ENCODE results near the gene KCNJ9.

KCNJ9 gene

DNA sequence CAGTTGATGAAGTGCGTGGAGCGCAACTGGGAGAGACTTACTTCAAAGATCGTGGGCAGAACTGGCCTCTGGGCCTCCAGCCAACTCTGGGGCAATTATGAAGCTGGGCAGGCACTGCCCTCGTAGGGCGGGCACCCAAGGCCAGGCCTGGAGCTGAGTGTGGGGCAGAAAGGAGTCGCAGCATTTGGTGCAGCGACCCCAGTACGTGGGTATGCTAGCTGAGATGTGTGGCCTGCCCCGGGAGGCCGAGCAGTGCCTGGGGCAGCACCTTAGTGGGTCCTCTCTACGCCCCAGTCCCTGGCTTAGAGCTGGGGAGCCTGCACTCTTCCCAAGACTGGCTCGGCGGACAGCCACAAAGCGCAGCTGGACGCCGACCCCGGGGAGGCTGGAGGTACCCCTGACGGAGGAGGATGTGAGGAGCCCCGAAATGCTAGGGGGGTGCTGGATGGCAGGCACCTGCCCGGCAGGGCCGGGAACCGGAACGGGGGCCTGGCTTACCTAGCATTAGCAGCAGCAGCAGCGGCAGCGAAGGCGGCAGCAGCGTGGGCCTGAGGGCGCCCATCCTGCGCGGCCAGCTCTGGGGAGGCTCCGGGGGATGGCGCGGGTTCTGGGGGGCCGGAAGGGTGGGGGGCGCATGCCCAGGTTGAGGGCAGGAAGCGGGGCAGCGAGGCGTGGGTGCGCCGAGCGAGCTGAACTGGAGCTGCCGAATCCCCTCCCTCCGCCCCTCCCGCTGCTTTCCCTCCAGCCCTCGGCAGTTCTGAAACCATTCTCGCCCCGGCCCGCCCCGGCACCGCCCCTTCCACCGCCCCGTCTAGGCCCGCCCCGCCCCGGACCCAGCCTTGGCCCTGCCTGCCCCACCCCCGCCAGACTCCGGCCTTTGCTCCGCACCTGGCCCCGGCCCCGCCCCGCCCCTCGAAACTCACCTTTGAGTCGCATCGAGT is 16.8 kb downstream of the KCNJ9 start, which contains the start of gene IGSF8:
TSS of gene IGSF8 (minus strand) at position 709 of the 941 bp plus-strand sequence. CDS start at position 562, 147 bp downstream.
- Histone ChIP-seq H3K14ac (ENCODE audit: low read length) (no peak within 1 kb of the TSS), H3K18ac (ENCODE audit: low read length) (peak within 1 kb of the TSS; percentile 92), H4K8ac (ENCODE audit: low read depth, low read length) (no peak within 1 kb of the TSS), H3K27ac (replicated peaks; ENCODE audit: low read length) (no peak within 1 kb of the TSS), H3K4me1 (ENCODE audit: control insufficient read depth in 2 of 2, insufficient read depth in 1 of 2, low read depth in 1 of 2, low read length in 2 of 2) (peaks cover 29 to 46% of the 10 kb centered on the region in 2 donors), H4K91ac (ENCODE audit: low read depth, low read length, poor library complexity) (no peak within 1 kb of the TSS), H2BK5ac (ENCODE audit: low read length) (no peak within 1 kb of the TSS), H3K27me3 (ENCODE audit: control insufficient read depth in 3 of 3, insufficient read depth in 3 of 3, low read depth in 1 of 3, low read length in 3 of 3) (no peaks in the 10 kb centered on the region), H2AFZ (ENCODE audit: low read length) (peak within 1 kb of the TSS; percentile 94), H3K4me3 (ENCODE audit: low read length in 2 of 2) (peak within 1 kb of the TSS; percentile 59 to 84), H3K36me3 (replicated peaks in 1 of 2; ENCODE audit: control insufficient read depth in 2 of 2, insufficient read depth in 2 of 2, low read length in 2 of 2) (peaks cover 0 to 8% of the 10 kb centered on the region in 2 donors), H3K23ac (ENCODE audit: low read depth, low read length, poor library complexity) (peak within 1 kb of the TSS; percentile 62), H2BK12ac (ENCODE audit: low read length) (no peak within 1 kb of the TSS), H3K4ac (ENCODE audit: low read length) (no peak within 1 kb of the TSS), H3K79me1 (ENCODE audit: low read depth, low read length) (no peaks in the 10 kb centered on the region), H3K4me2 (ENCODE audit: insufficient read depth, low read length, poor library complexity, severe bottlenecking) (peak within 1 kb of the TSS; percentile 96), H2BK120ac (ENCODE audit: low read depth, low read length) (no peak within 1 kb of the TSS), H3K9ac (ENCODE audit: low read depth, low read length, poor library complexity) (peak within 1 kb of the TSS; percentile 92), H2BK15ac (ENCODE audit: low read length) (no peak within 1 kb of the TSS), H2AK5ac (ENCODE audit: low read depth, low read length) (peak within 1 kb of the TSS; percentile 12), H3K9me3 (replicated peaks in 1 of 2; ENCODE audit: control insufficient read depth in 2 of 2, insufficient read depth in 1 of 2, low read depth in 1 of 2, low read length in 2 of 2) (no peaks in the 10 kb centered on the region)
- no CpG with 5 or more reads among the region's 64 CpGs for WGBS, 2 donors (ENCODE audit: extremely low coverage in 2 of 2, insufficient read length in 2 of 2, insufficient replicate concordance in 1 of 2)
- DNase-seq (ENCODE audit: low spot score) = peak; percentile 86

DNA sequence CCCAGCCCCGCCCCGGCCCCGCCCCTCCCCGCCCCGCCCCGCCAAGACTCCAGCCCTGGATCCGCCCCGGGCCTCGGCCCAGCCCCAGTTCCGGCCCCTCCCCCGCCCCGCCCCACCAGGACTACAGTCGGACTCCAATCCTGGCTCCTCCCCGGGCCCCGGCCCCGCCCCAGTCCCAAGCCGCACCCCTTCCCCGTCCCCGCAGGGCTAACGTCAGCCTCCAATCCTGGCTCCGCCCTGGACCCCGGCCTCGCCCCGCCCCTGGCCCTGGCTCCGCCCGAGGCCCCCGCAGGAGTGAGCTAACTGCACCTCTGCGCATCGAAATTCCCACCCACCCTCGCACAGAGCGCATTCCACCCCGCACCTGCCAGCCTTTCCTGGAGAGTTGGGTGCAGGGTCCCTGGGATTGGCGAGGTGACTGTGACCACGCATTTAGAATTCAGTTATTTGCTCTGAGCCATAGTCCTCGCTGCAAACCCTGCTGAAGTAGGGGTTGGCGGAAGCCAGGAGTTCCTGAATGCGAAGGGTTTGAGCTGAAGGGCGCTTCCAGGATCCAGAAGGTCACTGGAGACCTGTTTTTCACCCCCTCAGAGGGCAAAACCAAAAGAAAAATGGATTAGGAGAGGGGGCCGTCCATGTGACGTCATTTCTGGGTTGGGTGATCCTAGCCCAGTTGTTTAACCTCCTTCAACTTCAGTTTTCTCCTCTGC is 17.7 kb downstream of the KCNJ9 start:
- Histone ChIP-seq H3K4ac (ENCODE audit: low read length) (no peak overlapping the region), H3K79me1 (ENCODE audit: low read depth, low read length) (no peaks in the 10 kb centered on the region), H2BK120ac (ENCODE audit: low read depth, low read length) (no peak overlapping the region), H3K14ac (ENCODE audit: low read length) (no peak overlapping the region), H3K18ac (ENCODE audit: low read length) (peak overlapping the region; percentile 81), H3K23ac (ENCODE audit: low read depth, low read length, poor library complexity) (no peak overlapping the region), H2BK15ac (ENCODE audit: low read length) (no peak overlapping the region), H3K4me1 (ENCODE audit: control insufficient read depth in 2 of 2, insufficient read depth in 1 of 2, low read depth in 1 of 2, low read length in 2 of 2) (peaks cover 33 to 55% of the 10 kb centered on the region in 2 donors), H2AFZ (ENCODE audit: low read length) (peak overlapping the region; percentile 94), H3K4me3 (ENCODE audit: low read length in 2 of 2) (peak overlapping the region; percentile 53 to 75), H3K9ac (ENCODE audit: low read depth, low read length, poor library complexity) (no peak overlapping the region), H3K27me3 (ENCODE audit: control insufficient read depth in 3 of 3, insufficient read depth in 3 of 3, low read depth in 1 of 3, low read length in 3 of 3) (no peaks in the 10 kb centered on the region), H2BK12ac (ENCODE audit: low read length) (no peak overlapping the region), H4K91ac (ENCODE audit: low read depth, low read length, poor library complexity) (no peak overlapping the region), H3K27ac (replicated peaks; ENCODE audit: low read length) (no peak overlapping the region), H2BK5ac (ENCODE audit: low read length) (no peak overlapping the region), H3K4me2 (ENCODE audit: insufficient read depth, low read length, poor library complexity, severe bottlenecking) (peak overlapping the region; percentile 90), H2AK5ac (ENCODE audit: low read depth, low read length) (no peak overlapping the region), H4K8ac (ENCODE audit: low read depth, low read length) (no peak overlapping the region), H3K9me3 (replicated peaks in 1 of 2; ENCODE audit: control insufficient read depth in 2 of 2, insufficient read depth in 1 of 2, low read depth in 1 of 2, low read length in 2 of 2) (no peaks in the 10 kb centered on the region), H3K36me3 (replicated peaks in 1 of 2; ENCODE audit: control insufficient read depth in 2 of 2, insufficient read depth in 2 of 2, low read length in 2 of 2) (peaks cover 0 to 8% of the 10 kb centered on the region in 2 donors)
- peak; percentile 93 for DNase-seq (ENCODE audit: low spot score)
- WGBS, 2 donors (ENCODE audit: extremely low coverage in 2 of 2, insufficient read length in 2 of 2, insufficient replicate concordance in 1 of 2) = no CpG with 5 or more reads among the region's 40 CpGs

DNA sequence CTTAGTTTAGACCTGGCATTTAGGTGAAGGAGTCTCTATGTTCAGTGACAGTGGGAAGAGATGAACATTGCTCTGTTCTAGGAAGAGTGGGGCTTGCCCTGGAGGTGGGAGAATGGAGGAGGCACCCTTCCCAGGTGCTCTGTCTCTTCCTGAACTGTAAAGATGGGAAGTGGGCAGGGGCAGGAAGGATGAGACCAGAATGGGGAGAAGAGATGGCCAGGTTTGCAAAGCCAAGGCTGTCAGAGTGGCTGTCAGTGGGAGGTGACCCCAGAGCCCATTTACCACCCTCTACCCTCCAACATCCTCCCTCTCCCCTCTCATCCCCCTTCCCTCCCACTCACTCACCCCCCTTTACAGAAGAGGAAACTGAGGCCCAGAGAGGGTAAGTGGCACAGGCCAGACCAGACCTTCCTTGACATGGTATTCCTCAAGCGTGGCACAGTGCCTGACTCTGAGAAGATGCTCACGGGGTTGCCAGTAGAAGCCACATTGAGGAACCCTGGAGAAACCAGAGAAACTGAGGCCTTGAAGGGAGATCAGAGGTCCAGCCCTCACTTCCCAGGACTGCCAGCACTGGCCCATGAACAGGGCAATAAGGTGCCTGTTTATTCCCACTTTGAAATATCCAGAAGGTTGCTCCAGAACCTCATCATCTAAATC is 18.5 kb downstream of the KCNJ9 start:
- H3K4me2 ChIP-seq (ENCODE audit: insufficient read depth, low read length, poor library complexity, severe bottlenecking) = no peak overlapping the region
- DNase-seq (ENCODE audit: low spot score) = no peak
- H3K9me3 ChIP-seq (replicated peaks in 1 of 2; ENCODE audit: control insufficient read depth in 2 of 2, insufficient read depth in 1 of 2, low read depth in 1 of 2, low read length in 2 of 2) = no peaks in the 10 kb centered on the region
- no peak overlapping the region for H2BK5ac ChIP-seq (ENCODE audit: low read length)
- peaks cover 0 to under 1% of the 10 kb centered on the region in 2 donors for H3K36me3 ChIP-seq (replicated peaks in 1 of 2; ENCODE audit: control insufficient read depth in 2 of 2, insufficient read depth in 2 of 2, low read length in 2 of 2)
- H3K9ac ChIP-seq (ENCODE audit: low read depth, low read length, poor library complexity) = no peak overlapping the region
- H3K4me3 ChIP-seq (ENCODE audit: low read length in 2 of 2) = no peak overlapping the region
- no peak overlapping the region for H3K27ac ChIP-seq (replicated peaks; ENCODE audit: low read length)
- no peaks in the 10 kb centered on the region for H3K79me1 ChIP-seq (ENCODE audit: low read depth, low read length)
- no peak overlapping the region for H3K14ac ChIP-seq (ENCODE audit: low read length)
- no peak overlapping the region for H2AK5ac ChIP-seq (ENCODE audit: low read depth, low read length)
- WGBS, 2 donors (ENCODE audit: extremely low coverage in 2 of 2, insufficient read length in 2 of 2, insufficient replicate concordance in 1 of 2) = no CpG with 5 or more reads among the region's 2 CpGs
- no peak overlapping the region for H4K91ac ChIP-seq (ENCODE audit: low read depth, low read length, poor library complexity)
- H3K4me1 ChIP-seq (ENCODE audit: control insufficient read depth in 2 of 2, insufficient read depth in 1 of 2, low read depth in 1 of 2, low read length in 2 of 2) = peaks cover 40 to 62% of the 10 kb centered on the region in 2 donors
- H3K4ac ChIP-seq (ENCODE audit: low read length) = no peak overlapping the region
- H3K27me3 ChIP-seq (ENCODE audit: control insufficient read depth in 3 of 3, insufficient read depth in 3 of 3, low read depth in 1 of 3, low read length in 3 of 3) = no peaks in the 10 kb centered on the region
- H2BK12ac ChIP-seq (ENCODE audit: low read length) = no peak overlapping the region
- H3K23ac ChIP-seq (ENCODE audit: low read depth, low read length, poor library complexity) = no peak overlapping the region
- H4K8ac ChIP-seq (ENCODE audit: low read depth, low read length) = no peak overlapping the region
- H2BK15ac ChIP-seq (ENCODE audit: low read length) = no peak overlapping the region
- no peak overlapping the region for H3K18ac ChIP-seq (ENCODE audit: low read length)
- H2AFZ ChIP-seq (ENCODE audit: low read length) = peak overlapping the region; percentile 94
- H2BK120ac ChIP-seq (ENCODE audit: low read depth, low read length) = no peak overlapping the region

Data from neuronal stem cell (in vitro differentiated cells).